ENCODE measurements around the gene BHLHE23.

Gene BHLHE23

DNA sequence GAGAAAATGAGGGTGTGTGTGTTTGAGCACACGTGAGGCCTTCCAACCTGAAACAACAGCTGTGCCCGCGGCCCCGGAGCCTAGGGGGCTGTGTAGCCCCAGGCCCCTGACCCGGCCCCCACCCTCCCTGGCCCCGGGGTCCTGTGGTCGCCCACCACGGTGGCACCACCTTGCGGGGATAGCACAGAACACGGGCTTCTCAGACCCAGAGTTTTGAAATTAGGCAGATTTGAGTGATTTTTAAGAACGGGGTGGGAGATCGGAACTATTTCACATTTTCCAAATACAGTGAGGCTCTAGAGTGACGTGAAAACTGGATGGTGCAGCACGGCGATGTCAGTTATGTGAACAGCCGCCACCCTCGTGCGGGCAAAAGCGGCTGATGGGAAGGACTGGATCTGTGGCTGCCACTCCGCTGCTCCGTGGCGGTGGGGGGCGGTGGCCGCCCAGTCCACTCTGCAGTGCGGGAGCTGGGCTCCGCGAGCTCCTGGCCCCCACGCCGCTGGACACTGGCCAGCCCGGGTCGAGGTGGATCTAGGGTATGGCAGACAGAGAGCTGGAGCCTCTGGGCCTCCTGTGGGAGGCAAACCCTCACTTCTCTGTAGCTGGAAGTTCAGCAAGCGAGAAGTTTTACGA lies 17.3 kb upstream of the BHLHE23 start:
- H3K4me3 ChIP-seq (replicated peaks in 1 of 2; ENCODE audit: low read depth in 2 of 2, low read length in 2 of 2) = no peak overlapping the region
- no peak for DNase-seq (ENCODE audit: low read depth in 2 of 2)
- TF ChIP-seq, protein P1, sequence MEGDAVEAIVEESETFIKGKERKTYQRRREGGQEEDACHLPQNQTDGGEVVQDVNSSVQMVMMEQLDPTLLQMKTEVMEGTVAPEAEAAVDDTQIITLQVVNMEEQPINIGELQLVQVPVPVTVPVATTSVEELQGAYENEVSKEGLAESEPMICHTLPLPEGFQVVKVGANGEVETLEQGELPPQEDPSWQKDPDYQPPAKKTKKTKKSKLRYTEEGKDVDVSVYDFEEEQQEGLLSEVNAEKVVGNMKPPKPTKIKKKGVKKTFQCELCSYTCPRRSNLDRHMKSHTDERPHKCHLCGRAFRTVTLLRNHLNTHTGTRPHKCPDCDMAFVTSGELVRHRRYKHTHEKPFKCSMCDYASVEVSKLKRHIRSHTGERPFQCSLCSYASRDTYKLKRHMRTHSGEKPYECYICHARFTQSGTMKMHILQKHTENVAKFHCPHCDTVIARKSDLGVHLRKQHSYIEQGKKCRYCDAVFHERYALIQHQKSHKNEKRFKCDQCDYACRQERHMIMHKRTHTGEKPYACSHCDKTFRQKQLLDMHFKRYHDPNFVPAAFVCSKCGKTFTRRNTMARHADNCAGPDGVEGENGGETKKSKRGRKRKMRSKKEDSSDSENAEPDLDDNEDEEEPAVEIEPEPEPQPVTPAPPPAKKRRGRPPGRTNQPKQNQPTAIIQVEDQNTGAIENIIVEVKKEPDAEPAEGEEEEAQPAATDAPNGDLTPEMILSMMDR (IDR thresholded peaks at IDR 0.05; ENCODE audit: low read depth, low read length) = no peak

DNA sequence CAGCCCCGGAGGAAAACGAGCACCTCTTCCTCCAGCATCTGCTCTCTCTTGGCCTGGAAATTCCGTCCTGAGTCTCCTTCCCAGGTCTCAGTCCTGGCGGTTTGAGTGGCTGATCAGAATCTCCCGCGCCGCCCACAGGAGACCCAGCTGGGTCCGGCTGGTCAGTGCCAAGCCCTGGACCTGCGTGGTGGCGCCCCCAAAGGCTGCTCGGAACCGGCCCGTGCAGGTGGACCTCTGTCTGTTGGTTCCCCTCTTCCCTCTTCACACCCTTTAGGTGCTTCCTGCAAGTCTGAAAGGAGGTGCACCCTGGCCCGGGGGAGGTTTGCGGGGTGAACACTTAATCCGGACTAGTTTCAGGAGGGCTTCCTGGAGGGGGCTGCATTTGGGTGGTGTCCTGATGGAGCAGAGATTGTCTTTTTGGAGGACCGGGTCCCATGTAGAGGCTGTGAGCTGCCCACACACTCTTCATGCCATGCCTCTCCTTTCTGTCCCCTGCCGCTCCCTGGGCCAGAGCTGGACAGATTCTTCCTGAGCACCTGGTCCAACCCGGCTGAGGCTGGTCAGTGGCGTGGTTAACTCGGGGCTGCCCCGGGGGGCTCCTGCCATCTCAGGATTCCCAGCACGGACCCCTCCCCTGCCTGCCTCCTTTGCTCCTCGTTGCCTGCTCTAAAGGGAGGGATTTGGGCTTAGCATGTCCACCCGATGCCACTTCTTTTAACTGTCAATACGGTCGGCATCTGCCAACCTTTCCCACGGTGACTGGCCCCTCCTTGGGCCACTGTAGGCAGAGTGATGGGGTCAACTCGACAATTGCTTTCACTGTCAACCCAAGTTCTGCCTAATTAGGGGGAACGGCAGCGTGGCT lies 16.5 kb upstream of the BHLHE23 start:
- H3K4me3 ChIP-seq (replicated peaks in 1 of 2; ENCODE audit: low read depth in 2 of 2, low read length in 2 of 2) = no peak overlapping the region
- DNase-seq (ENCODE audit: low read depth in 2 of 2) = no peak
- TF ChIP-seq, protein P1 (IDR thresholded peaks at IDR 0.05; ENCODE audit: low read depth, low read length) = no peak

DNA sequence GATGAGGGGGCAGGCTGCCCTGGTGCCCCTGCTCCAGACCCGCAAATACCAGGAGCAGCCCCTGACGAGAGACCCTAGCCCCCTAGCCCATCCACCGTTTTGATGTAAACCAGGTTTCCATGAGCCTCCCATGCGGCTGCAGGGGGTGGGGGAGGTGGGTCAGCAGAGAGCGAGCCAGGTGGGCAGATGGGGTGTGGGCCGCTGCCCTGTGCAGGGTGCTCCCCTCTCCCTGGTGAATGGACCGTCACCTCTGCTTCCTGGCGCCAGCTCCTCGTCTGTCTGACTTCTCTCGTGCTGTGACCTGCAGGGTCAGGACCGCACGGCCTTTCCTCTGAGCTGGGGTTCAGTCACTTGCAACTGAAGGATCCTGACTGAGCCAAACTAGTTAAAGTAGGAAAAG lies 15.7 kb upstream of the BHLHE23 start:
- no peak for DNase-seq (ENCODE audit: low read depth in 2 of 2)
- no peak overlapping the region for H3K4me3 ChIP-seq (replicated peaks in 1 of 2; ENCODE audit: low read depth in 2 of 2, low read length in 2 of 2)
- TF ChIP-seq, protein P1 (IDR thresholded peaks at IDR 0.05; ENCODE audit: low read depth, low read length) = no peak

DNA sequence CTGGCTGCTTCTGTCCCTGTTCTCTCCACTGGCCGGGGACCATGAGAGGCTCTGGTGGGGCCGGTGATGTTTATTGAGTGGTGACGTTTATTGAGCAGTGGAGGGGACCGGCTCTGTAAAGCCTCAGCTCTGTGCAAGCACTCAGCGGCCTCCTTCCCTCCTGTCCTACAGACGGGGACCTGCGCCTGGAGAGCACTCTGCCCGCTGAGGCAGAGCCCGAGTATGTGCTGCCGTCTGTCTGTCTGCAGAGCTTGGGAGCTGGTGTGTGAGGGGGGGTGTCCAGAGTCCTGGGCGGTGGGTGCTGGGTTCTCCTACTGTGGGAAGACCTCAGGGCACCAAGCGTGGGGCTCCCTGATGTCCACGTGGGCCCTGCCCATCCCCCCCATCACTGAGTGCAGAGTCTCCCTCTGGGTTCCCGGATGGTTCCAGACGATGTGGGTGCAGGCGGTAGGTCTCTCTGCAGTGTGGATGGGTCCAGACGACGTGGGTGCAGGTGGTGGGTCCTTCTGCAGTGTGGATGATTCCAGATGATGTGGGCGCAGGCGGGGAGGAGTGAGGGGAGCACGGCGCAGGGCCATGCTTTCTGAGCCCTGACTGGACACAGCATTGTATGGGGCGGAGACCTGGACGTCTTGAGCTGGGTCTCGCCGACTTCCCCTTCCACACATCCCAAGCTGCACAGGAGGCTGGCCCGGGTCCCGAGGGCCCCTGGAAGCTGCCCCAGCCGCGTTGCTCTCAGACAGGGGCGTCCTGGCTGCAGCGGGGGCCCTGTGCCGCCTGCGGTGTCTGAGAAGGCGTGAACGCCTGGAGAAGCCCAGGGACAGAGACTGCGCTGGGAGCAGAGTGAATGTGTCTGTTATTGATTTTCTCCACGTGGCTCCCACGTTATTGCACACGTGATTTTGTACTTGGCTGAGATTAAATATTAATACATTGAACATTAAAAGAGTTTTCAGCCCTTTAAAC lies 14.9 kb upstream of the BHLHE23 start:
- H3K4me3 ChIP-seq (replicated peaks in 1 of 2; ENCODE audit: low read depth in 2 of 2, low read length in 2 of 2) = no peak overlapping the region
- no peak for DNase-seq (ENCODE audit: low read depth in 2 of 2)

DNA sequence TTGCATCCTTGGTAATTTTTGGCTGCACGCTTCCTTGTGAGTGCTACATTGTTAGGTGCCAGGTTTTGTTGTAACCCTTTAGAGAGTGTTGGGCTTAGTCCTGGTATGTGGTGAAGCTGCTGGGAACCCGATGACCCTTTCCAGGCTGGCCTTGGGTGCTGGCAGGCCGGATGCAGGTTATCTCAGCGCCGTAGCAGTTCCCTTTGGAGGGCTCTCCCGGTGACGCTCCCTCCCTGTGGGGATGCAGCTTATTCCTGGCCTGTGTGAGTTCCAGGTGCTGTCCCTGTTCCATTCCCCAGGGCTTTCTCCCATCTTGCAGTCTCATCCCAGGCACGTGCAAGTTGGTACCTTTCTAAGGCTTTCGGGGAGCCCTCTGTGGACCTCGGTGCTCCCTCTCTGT lies 13.9 kb upstream of the BHLHE23 start:
- DNase-seq (ENCODE audit: low read depth in 2 of 2) = no peak
- H3K4me3 ChIP-seq (replicated peaks in 1 of 2; ENCODE audit: low read depth in 2 of 2, low read length in 2 of 2) = no peak overlapping the region
- TF ChIP-seq, protein P1 (IDR thresholded peaks at IDR 0.05; ENCODE audit: low read depth, low read length) = no peak

More for the DNA sequence above, 14.9 kb upstream of the BHLHE23 start:
- TF ChIP-seq, protein P1 (IDR thresholded peaks at IDR 0.05; ENCODE audit: low read depth, low read length) = no peak

DNA sequence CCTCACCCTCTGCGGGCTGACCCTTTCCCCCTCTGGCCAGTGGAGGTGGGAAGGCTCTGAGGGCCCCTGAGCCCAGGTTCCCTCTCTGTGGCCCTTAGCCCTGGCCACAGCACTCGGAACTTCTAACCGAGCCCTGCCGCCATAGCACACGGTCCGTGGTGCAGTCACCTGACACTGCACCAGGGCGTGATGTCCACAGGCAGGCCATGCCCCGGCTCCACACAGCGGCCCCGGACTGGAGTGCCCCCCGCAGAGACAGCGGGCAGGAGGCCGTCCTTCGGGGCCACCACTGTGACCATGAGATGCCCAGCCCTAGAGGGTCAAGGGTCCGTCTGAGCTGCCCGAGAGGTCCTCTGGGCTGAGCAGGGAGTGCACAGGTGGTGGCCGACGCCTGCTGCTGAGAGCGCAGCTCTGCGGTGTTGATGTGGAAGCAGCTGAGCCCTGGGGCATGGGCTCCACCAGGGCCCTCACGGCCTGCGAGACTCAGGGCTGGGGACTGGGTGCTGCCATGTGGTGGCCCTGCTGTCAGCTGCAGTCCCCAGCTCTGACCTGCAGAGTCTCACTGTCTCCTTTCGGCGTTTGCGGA lies 11.2 kb upstream of the BHLHE23 start:
- DNase-seq (ENCODE audit: low read depth in 2 of 2) = no peak
- no peak overlapping the region for H3K4me3 ChIP-seq (replicated peaks in 1 of 2; ENCODE audit: low read depth in 2 of 2, low read length in 2 of 2)
- TF ChIP-seq, protein P1 (IDR thresholded peaks at IDR 0.05; ENCODE audit: low read depth, low read length) = no peak
